Measurements from ENCODE around the gene ZNF14.

DNA sequence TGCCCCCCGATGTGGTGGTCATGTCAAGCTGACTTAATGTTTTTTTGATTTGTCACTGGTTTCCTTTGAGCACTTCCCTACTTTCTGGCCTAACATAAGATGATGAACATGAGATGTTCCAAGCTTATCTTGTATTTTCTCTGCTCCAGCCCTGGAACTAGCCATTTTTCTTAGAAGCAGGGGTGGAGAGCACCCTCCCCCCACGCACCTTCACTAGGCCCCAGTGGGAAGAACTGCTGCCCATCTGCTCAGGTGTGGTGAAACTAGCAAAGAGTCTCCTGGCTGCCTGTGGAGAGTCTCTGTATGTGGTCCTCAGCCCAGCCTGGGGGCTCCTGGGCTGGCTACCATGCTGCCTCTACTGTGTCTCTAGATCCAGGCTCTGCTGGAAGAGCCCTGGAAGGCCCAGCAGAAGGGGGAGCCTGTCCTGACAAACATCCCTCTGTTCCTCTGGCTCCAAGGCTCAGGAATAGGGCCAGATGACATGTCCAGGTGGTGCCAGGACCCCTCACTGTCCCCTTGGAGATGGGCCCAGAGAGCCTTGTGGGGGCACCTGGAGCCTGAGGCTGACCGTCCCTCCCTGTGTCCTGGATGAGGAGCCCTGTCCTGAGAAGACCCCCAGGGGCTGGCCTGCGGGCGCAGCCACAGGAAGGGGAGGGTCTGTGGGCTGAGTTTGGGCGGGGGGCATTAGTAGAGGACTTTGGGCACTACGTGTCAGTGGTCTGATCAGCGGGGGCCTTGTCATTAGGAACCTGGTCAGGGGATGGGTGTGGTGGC lies 4.8 kb upstream of the ZNF14 start:
- TF ChIP-seq, protein P1, sequence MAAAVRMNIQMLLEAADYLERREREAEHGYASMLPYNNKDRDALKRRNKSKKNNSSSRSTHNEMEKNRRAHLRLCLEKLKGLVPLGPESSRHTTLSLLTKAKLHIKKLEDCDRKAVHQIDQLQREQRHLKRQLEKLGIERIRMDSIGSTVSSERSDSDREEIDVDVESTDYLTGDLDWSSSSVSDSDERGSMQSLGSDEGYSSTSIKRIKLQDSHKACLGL (CRISPR knock-in tag; IDR thresholded peaks at IDR 0.05), result no peak
- TF ChIP-seq, protein P2, sequence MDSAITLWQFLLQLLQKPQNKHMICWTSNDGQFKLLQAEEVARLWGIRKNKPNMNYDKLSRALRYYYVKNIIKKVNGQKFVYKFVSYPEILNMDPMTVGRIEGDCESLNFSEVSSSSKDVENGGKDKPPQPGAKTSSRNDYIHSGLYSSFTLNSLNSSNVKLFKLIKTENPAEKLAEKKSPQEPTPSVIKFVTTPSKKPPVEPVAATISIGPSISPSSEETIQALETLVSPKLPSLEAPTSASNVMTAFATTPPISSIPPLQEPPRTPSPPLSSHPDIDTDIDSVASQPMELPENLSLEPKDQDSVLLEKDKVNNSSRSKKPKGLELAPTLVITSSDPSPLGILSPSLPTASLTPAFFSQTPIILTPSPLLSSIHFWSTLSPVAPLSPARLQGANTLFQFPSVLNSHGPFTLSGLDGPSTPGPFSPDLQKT (CRISPR knock-in tag; IDR thresholded peaks at IDR 0.05; ENCODE audit: borderline replicate concordance), result no peak
- no peak for TF ChIP-seq SATB2 (CRISPR knock-in tag; IDR thresholded peaks at IDR 0.05)
- TF ChIP-seq, protein P3, sequence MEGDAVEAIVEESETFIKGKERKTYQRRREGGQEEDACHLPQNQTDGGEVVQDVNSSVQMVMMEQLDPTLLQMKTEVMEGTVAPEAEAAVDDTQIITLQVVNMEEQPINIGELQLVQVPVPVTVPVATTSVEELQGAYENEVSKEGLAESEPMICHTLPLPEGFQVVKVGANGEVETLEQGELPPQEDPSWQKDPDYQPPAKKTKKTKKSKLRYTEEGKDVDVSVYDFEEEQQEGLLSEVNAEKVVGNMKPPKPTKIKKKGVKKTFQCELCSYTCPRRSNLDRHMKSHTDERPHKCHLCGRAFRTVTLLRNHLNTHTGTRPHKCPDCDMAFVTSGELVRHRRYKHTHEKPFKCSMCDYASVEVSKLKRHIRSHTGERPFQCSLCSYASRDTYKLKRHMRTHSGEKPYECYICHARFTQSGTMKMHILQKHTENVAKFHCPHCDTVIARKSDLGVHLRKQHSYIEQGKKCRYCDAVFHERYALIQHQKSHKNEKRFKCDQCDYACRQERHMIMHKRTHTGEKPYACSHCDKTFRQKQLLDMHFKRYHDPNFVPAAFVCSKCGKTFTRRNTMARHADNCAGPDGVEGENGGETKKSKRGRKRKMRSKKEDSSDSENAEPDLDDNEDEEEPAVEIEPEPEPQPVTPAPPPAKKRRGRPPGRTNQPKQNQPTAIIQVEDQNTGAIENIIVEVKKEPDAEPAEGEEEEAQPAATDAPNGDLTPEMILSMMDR (CRISPR knock-in tag; IDR thresholded peaks at IDR 0.05), result no peak
- no peak for TF ChIP-seq SP1 (IDR thresholded peaks at IDR 0.05)
- no peak for TF ChIP-seq SP1 (CRISPR knock-in tag; IDR thresholded peaks at IDR 0.05)
- TF ChIP-seq KLF12 (CRISPR knock-in tag; IDR thresholded peaks at IDR 0.05; ENCODE audit: borderline replicate concordance), result no peak
- TF ChIP-seq, protein P4, sequence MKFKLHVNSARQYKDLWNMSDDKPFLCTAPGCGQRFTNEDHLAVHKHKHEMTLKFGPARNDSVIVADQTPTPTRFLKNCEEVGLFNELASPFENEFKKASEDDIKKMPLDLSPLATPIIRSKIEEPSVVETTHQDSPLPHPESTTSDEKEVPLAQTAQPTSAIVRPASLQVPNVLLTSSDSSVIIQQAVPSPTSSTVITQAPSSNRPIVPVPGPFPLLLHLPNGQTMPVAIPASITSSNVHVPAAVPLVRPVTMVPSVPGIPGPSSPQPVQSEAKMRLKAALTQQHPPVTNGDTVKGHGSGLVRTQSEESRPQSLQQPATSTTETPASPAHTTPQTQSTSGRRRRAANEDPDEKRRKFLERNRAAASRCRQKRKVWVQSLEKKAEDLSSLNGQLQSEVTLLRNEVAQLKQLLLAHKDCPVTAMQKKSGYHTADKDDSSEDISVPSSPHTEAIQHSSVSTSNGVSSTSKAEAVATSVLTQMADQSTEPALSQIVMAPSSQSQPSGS (CRISPR knock-in tag; IDR thresholded peaks at IDR 0.05), result no peak
- TF ChIP-seq, protein P5, sequence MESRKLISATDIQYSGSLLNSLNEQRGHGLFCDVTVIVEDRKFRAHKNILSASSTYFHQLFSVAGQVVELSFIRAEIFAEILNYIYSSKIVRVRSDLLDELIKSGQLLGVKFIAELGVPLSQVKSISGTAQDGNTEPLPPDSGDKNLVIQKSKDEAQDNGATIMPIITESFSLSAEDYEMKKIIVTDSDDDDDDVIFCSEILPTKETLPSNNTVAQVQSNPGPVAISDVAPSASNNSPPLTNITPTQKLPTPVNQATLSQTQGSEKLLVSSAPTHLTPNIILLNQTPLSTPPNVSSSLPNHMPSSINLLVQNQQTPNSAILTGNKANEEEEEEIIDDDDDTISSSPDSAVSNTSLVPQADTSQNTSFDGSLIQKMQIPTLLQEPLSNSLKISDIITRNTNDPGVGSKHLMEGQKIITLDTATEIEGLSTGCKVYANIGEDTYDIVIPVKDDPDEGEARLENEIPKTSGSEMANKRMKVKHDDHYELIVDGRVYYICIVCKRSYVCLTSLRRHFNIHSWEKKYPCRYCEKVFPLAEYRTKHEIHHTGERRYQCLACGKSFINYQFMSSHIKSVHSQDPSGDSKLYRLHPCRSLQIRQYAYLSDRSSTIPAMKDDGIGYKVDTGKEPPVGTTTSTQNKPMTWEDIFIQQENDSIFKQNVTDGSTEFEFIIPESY (CRISPR knock-in tag; IDR thresholded peaks at IDR 0.05), result no peak
- TF ChIP-seq, protein P6, sequence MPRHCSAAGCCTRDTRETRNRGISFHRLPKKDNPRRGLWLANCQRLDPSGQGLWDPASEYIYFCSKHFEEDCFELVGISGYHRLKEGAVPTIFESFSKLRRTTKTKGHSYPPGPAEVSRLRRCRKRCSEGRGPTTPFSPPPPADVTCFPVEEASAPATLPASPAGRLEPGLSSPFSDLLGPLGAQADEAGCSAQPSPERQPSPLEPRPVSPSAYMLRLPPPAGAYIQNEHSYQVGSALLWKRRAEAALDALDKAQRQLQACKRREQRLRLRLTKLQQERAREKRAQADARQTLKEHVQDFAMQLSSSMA (CRISPR knock-in tag; IDR thresholded peaks at IDR 0.05), result no peak
- TF ChIP-seq, protein P7, sequence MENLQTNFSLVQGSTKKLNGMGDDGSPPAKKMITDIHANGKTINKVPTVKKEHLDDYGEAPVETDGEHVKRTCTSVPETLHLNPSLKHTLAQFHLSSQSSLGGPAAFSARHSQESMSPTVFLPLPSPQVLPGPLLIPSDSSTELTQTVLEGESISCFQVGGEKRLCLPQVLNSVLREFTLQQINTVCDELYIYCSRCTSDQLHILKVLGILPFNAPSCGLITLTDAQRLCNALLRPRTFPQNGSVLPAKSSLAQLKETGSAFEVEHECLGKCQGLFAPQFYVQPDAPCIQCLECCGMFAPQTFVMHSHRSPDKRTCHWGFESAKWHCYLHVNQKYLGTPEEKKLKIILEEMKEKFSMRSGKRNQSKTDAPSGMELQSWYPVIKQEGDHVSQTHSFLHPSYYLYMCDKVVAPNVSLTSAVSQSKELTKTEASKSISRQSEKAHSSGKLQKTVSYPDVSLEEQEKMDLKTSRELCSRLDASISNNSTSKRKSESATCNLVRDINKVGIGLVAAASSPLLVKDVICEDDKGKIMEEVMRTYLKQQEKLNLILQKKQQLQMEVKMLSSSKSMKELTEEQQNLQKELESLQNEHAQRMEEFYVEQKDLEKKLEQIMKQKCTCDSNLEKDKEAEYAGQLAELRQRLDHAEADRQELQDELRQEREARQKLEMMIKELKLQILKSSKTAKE (CRISPR knock-in tag; IDR thresholded peaks at IDR 0.05; ENCODE audit: borderline replicate concordance), result no peak
